ENCODE results near the gene SPOPL.

GRCh38 chr2:138476940-138477339 lies 24.6 kb upstream of the SPOPL start:
- TF ChIP-seq POLR2A (IDR thresholded peaks at IDR 0.05; ENCODE audit: low read length) (no peak), GATA1 (IDR thresholded peaks at IDR 0.05; ENCODE audit: low read depth, low read length) (no peak)

All from erythroblast (primary cell).